Measurements from ENCODE around the gene MMD2. TPM values are rescaled to one million over a fixed set of nuclear protein-coding genes. Genes with fewer than 3 reads are reported as not detected.

MMD2 gene
- total and polyA plus RNA-seq, 2 donors (not counting 3 experiments of a cell fraction or from before 2014, with no cell fraction given): not detected

GRCh38 chr7:4951304-4951703 is 7.7 kb downstream of the MMD2 start:
- POLR2A ChIA-PET: no interaction called here
- DNase-seq (ENCODE audit: low read depth, low spot score) (no peak), FAIRE-seq (no peak)
- H3K36me3 ChIP-seq (ENCODE audit: control insufficient read depth in 2 of 2, extremely low read depth in 1 of 2, insufficient read depth in 2 of 2, low read length in 2 of 2): no peaks in the 10 kb centered on the region
- intact Hi-C loops (cut with micrococcal nuclease) (no loop called here), dilution Hi-C loops (cut with MboI; ENCODE audit: extremely low pct_ligation_motif_present, low sequenced_read_pairs) (no loop called here)
- H3K4me3 ChIP-seq (replicated peaks in 1 of 3; ENCODE audit: insufficient read depth in 1 of 3, low read depth in 1 of 3, low read length in 3 of 3): no peak overlapping the region
- H3K27ac ChIP-seq (ENCODE audit: insufficient read depth, low read depth, low read length): no peak overlapping the region
- no peak overlapping the region for H3K4me2 ChIP-seq (ENCODE audit: insufficient read depth, low read length)
- no peaks in the 10 kb centered on the region for H3K4me1 ChIP-seq (ENCODE audit: control insufficient read depth, extremely low read depth, insufficient read depth, low read length)
- H4K20me1 ChIP-seq (replicated peaks; ENCODE audit: control insufficient read depth, extremely low read depth, insufficient read depth, low read length): no peaks in the 10 kb centered on the region
- CTCF ChIA-PET: interaction anchor here (0.7 kb wide), 1 partner anchor 74 kb away, joined by 4 read pairs; no protein-coding TSS in a partner anchor
- no peak for TF ChIP-seq EZH2 (IDR thresholded peaks at IDR 0.05; ENCODE audit: borderline replicate concordance, low read depth, low read length, severe bottlenecking)
- TF ChIP-seq FOS (IDR thresholded peaks at IDR 0.05; ENCODE audit: borderline replicate concordance, insufficient read depth, low read length): no peak
- no peak for TF ChIP-seq POLR2A (IDR thresholded peaks at IDR 0.05; ENCODE audit: low read depth, low read length)
- TF ChIP-seq GATA2 (IDR thresholded peaks at IDR 0.05; ENCODE audit: insufficient read depth, insufficient read length, low read depth, low read length): no peak
- no peak for TF ChIP-seq MYC (IDR thresholded peaks at IDR 0.05; ENCODE audit: low read depth, low read length)
- TF ChIP-seq, protein P1, sequence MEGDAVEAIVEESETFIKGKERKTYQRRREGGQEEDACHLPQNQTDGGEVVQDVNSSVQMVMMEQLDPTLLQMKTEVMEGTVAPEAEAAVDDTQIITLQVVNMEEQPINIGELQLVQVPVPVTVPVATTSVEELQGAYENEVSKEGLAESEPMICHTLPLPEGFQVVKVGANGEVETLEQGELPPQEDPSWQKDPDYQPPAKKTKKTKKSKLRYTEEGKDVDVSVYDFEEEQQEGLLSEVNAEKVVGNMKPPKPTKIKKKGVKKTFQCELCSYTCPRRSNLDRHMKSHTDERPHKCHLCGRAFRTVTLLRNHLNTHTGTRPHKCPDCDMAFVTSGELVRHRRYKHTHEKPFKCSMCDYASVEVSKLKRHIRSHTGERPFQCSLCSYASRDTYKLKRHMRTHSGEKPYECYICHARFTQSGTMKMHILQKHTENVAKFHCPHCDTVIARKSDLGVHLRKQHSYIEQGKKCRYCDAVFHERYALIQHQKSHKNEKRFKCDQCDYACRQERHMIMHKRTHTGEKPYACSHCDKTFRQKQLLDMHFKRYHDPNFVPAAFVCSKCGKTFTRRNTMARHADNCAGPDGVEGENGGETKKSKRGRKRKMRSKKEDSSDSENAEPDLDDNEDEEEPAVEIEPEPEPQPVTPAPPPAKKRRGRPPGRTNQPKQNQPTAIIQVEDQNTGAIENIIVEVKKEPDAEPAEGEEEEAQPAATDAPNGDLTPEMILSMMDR (IDR thresholded peaks at IDR 0.05; ENCODE audit: extremely low read depth in 1 of 2, insufficient read depth in 1 of 2, low read depth in 1 of 2, low read length in 2 of 2): no peak
- TF ChIP-seq JUN (IDR thresholded peaks at IDR 0.05; ENCODE audit: borderline replicate concordance, insufficient read depth, insufficient read length, low read depth): no peak
- TF ChIP-seq POLR2AphosphoS5 (IDR thresholded peaks at IDR 0.05; ENCODE audit: insufficient read depth, low read depth, low read length): no peak
- no peak for TF ChIP-seq MAX (IDR thresholded peaks at IDR 0.05; ENCODE audit: insufficient read depth, insufficient read length)
- no peak overlapping the region for H2AFZ ChIP-seq (ENCODE audit: low read depth, low read length)
- H3K9ac ChIP-seq (replicated peaks; ENCODE audit: extremely low read depth, insufficient read depth, low read length): no peak overlapping the region
- H3K79me2 ChIP-seq (ENCODE audit: control insufficient read depth, insufficient read depth, low read length): no peaks in the 10 kb centered on the region
- peaks cover 0 to 2% of the 10 kb centered on the region in 2 experiments for H3K27me3 ChIP-seq (ENCODE audit: control insufficient read depth in 2 of 2, insufficient read depth in 2 of 2, low read length in 2 of 2)
- no TSS peak for BruUV-seq (replicated peaks)
- no peaks in the 10 kb centered on the region for H3K9me1 ChIP-seq (replicated peaks; ENCODE audit: control insufficient read depth, extremely low read depth, insufficient read depth, low read length)
- no peaks in the 10 kb centered on the region for H3K9me3 ChIP-seq (replicated peaks; ENCODE audit: control insufficient read depth, insufficient read depth, low read length)
